Activated CD8-positive, alpha-beta memory T cell treated with anti-CD3 and anti-CD28 coated beads, Interleukin-2, amount 50 U/mL, for 1 hour (primary cell): Measurements from ENCODE around the gene KMT2D.

Experiments
- DNase-seq: peaks from one replicate; pipeline ENCODE4 v3.0.0-alpha.2; 2020; ENCODE audit errors: extremely low read depth

KMT2D gene

DNA sequence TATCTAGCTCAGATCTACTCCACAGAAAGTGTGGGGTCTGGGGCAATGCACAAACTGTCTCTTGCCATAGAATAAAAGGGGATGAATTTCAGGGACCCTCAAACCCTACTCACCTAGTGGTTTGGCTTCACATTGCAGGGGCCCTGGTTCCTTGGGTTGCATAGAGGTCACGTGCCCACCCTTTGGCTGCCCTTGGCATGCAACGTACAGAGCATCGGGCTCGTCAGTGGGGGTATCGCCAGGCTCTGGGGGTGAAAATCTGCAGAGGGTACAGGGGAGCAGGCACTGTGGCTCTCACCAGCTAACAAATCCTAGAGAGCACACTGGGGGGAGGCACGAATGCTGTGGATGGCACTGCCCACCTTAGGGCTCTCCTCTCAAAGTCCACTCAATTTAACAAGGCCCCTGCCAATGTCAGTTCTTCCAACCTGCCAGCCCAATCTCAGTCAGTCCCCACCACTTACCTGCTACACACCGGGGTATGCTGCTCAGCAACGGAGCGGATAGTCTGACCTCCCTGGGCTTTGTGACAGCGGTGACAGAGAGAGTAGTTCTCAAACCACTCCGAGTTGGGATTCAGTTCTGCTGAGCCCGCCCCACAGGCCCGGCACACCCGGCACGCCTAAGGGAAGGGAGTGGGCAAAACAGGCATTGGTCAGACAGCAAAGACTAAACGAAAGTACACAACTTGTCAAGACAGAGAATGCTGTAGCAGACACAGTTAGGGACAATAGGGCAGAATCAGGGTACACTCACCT, 8.0 kb downstream of the KMT2D start:
- DNase-seq: no peak

DNA sequence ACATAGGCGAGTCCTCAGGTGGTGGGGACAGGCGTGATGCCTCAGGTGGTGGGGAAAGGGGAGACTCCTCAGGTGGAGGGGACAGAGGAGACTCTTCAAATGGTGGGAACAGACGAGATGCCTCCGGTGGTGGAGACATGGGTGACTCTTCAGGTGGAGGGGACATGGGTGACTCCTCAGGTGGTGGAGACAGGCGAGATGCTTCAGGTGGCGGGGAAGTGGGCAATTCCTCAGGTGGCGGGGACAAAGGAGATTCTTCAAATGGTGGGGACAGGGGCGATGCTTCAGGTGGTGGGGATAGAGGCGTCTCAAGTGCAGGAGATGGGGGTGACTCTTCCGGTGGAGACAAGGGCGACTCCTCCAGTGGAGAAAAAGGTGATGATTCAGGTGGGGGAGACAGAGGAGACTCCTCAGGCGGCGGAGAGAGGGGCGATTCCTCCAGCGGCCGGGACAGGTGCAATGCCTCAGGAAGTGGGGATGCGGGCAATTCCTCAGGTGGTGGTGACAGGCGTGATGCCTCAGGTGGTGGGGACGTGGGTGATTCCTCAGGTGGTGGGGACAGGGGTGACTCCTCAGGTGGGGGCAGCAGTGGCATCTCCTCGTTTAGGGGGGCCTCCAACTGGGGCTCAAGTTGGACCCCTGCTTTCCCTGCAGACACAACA, 8.7 kb downstream of the KMT2D start:
- no peak for DNase-seq

- DNase-seq: no peak
These were observed 9.2 kb downstream of the KMT2D start for GRCh38 chr12:49051373-49051764.

DNA sequence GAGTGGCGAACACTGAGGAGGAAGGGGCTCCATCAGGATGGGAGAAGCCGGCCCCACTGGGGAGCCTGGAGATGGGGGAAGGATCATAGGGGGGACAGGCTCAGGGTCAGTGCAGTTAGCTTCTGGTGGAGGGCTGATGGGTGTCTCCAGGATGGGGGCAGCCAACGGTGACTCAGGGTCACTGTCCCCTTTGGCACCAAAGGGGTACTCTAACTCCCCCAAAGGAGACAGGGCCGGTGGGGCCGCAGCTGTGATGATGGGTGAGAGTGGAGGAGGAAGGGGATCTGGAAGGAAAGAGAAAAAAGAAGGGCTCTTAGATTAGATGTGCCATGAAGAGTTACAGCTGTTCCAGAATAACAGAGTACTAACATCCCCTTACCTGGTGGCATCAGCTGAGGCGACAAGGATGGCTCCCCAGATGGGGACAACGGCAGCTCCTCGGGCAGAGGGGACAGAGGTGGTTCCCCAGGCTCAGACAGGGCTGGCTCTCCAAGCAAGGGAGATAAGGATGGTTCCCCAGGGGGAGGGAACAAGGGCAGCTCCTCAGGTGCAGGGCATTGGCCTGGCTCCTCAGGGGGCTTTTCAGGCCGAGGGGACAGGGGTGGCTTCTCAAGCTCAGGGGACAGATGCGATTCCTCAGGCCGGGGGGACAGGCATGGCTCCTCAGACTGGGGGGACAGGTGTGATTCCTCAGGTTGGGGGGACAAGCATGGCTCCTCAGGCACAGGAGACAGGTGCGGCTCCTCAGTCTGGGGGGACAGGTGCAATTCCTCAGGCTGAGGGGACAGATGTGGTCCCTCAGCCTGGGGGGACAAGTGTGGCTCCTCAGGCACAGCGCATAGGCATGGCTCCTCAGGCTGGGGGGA, 9.9 kb downstream of the KMT2D start:
- no peak for DNase-seq

- no peak for DNase-seq
These were observed 10.9 kb downstream of the KMT2D start for GRCh38 chr12:49049566-49050224.

DNA sequence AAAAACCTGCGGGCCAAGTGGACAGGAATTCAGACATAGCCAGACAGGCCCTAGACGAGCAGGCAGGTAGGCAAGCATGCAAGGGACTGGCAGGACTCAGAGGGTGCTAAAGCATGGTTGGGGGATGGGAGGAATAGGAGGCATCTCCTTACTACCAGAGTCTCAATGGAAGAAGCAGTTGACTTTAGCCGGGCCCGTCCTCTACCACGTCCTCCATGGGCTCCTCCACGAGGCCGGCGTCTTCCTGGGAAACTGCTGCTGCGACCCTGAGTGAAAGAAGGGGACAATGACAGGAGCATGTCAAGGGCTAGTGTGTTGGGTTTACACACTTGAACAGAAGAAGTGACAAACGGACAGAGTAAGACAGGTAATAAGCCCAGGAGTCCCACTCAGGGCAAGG, 11.6 kb downstream of the KMT2D start:
- no peak for DNase-seq

DNA sequence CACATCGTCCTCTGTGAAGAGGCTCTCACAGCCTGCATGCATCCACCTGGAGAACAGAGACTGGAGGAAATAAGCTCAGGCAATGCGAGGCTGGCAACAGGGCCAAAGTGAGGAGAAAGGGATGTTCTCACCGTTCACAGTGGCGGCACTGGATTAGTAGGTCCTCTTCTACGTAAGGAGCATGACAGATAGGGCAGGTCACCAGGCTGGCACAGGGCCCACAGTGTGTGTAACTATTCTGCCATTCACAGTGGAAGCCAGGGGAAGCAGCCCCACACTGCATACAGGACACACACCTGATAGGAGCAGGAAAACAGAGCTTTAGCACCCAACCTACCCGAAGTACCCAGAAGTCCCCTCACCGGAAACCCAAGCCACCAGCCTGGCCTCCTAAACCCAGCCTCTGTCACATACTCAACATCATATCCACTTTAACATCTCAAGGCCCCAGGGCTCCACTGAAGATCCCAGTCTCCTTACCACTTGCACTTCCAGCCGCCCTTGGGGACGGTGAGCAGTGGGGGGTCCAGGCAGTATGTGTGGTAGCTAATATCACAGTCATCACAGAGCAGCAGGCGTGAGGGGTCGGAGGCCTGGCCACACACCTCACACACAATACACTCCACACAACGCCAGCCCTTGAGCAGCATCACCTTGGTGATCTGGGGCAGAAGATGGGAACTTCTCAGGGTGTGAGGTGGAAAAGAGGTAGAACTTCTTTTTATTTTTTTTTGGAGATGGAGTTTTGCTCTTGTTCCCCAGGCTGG, 14.3 kb downstream of the KMT2D start:
- no peak for DNase-seq

DNA sequence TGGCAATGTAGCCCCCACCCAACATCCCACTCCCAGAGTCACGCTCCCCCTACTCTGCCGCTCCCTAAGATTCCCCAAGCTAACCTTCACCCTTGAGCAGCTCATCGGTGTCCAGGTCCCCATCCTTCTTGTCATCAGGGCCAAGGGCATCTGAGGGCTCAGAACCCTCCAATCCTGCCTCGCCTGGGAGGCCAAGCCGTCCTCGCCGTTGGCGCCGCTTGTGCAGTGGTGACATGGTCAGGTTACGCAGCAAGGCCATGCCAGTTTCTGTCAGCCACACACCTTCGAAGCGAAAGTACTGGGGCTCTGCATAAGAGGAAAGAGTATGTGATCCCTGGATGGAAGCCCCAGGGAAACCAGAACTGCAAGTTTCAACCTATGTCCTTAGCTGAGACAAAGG, 15.9 kb downstream of the KMT2D start:
- no peak for DNase-seq

DNA sequence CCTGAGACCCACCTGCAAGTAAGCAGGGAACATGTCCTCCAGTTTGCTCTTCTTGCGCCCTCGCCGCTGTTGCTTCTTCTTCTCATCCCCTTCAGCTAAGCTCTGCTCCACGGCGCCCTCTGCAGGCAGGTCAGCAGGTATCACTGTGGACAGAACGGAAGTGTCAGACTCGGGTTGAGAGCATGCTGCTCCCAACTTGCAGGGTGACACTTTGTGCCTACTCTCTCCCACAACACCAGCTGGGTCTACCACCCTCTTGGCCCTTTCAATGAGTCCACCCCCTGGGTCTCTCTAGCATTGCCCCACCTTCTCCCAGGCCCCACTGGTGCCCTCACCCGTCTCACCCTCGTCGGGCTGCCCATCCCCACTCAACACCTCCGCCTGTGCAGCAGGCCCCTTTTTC, 16.7 kb downstream of the KMT2D start:
- DNase-seq: peak; percentile 71

- DNase-seq: no peak
These were observed 17.4 kb downstream of the KMT2D start for GRCh38 chr12:49043241-49043640.

DNA sequence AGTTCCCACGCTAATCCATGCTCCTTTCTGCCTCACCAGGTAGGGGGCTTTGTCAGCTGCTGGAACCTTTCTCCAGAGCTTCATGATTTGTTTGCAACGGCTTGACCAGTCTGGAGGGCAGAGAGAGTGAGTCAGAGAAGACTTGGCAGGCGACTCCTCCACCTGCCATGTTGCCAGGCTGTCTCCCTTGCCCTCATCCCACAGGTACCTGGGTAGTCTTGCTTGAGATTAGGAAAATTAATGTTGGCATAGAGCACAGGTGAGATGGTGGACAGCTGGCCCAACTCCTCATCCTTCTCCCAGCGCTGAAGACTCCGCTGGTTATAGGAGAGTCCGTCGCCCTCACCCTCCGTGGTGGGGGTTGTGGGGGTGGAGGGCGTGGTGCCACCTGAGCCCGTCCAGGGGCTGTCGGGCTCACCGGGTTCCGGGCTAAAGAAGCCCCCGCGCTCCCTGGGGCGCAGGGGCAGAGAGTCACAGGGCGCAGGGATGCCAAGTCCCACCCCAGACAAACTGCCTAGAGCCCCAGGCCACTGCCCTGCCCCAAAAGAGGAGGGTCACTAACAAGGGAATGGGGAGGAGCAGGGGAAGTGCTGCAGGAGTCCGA, 18.6 kb downstream of the KMT2D start:
- no peak for DNase-seq

DNA sequence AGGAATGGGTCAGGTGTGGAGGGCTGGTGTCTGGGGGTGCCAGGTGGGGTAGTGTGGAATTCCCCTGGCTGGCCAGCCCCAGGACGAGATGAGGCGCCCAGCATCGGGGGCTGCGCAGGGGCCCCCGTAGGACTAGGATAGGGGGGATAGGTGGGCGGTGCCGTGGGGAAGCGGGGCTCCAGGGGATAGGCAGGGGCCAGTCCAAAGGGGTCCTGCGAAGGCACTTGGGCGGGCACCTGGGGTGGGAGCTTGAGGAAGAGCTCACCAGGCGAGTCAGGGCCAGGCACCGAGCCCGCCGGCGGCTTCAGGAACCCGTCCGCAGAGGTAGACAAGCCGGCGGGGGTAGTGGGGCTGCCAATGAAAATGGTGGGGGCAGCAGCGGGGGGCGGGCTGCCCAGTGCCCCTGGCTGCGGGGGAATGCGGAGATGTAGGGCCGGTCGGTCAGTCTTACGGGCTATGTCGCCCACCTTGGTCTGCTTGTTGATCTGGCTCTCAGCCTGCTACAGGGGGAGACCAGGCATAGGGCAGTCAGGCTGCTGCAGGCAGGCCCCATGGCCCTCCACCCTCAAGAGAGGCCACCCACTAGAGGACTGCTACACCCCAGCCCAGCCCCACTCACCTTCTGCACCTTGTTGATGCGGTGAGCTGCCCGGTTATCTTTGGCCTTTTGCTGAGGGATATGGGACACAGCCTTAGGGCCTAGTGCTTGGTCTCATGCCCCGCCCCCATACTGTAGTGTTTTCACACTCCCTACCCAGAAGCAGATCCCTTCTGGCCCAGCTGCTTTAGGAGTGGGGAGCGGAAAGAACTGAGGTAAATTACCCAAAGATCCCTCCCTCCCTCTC, 19.3 kb downstream of the KMT2D start:
- no peak for DNase-seq

DNA sequence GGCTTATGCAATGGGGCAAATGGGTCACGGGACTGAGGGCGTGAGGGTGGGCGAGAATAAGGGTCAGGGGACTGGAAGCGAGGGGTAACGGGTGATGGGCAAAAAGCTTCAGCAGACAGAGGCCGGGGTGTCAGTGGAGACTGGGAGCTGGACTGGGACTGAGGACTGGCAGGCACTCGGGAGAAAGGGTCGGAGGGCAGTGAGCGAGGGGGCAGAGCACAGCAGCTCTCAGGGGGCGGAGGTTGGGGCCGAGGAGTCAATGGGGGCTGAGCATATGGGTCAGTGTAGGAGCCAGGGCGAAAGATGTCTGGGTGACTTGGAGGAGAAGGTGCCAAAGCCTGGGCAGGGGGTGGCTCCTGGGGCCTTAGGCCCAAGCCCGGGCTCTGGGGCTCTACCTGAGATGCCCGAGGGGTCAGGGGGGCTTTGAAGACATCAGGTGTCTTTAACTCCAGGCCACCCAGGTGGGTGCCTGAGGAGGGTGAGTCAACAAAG, 20.2 kb downstream of the KMT2D start:
- no peak for DNase-seq

- DNase-seq: no peak
These were observed 20.9 kb downstream of the KMT2D start for GRCh38 chr12:49039421-49040363.

DNA sequence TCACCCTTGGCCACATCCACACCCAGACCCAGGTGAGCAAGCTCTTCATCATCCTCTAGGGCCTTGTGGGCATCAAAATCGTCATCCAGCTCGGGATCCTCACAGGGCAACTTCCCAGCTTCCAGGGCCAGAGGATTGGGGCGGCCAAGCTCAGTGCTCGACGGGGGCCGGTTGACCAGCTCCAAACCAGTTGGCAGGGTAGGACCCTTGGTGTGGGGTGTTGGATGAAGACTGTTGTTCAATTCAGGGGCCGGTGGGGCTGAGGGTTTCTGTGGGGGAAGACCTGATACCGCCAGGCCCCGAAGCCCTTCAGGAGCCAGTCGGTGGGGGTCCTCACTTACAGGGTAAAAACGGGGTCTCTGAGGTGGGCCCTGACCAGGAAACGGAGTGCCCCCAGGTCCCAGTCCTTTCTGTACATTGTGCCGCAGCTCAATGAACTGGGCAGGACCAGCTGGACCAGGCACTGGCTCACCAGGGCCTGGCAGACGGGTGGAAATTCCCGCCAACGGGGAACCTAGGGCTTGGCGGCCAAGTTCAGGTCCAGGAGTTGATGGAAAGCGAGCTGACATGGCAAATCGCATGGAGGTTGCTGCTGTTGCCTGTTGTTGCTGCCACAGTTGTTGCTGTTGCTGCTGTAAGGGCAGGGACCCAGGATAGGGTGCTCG, 22.2 kb downstream of the KMT2D start:
- DNase-seq: no peak

- no peak for DNase-seq
These were observed 22.7 kb downstream of the KMT2D start for GRCh38 chr12:49037947-49038237.

DNA sequence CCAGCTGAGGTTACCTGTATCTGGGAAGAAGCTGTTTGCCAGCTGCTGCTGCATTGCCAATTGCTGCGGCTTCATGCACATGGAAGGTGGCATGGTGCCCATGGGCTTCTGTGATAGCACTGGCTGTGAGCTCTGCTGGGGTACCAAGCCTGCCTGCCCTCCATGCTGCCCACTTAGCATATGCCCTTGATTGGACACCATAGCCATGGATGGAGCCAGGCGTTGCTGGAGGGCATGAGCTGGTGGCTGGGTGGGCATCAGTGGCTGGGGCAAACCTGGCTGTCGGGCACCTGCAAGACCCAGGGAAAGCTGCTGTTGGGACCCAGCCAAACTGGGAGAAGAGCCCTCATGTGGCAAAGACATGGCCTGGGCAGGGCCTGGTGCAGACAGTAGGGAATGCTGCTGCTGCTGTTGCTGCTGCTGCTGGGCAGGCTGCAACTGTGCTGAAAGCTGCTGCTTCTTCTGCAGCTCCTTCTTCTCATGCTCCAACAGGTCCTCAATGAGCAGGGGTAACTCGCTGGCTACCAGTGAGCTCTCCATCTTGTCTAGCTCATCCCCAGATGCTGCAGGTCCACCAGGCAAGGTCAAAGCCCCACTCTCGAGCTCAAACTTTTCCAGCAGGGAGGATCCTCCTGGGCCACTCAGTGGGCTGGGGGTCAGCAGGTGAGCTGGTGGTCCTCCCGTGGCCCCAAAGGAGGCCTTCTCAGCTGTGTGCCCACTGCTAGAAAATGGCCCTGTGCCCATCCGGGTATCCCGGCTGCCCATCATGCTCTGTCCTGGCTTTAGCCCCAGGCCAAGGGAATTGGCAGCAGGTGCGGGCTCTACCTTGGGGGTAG, 23.3 kb downstream of the KMT2D start:
- DNase-seq: no peak
